IgD-negative memory B cell (primary cell): ENCODE results near the gene SPACA5B. TPM values are rescaled to one million over a fixed set of nuclear protein-coding genes. Genes with fewer than 3 reads are reported as not detected.
"Not testable (repeated sequence)": the region's sequence is repeated elsewhere in the genome, so short reads cannot be mapped to it uniquely, and the experiment has no call there.

Experiments used
- H3K27ac Mint-ChIP-seq, 3 donors: one replicate each; pipeline ENCODE4 v1.8.0; 2020 to 2022; ENCODE audit warnings: mild to moderate bottlenecking in 3 of 3, mixed read lengths in 3 of 3, moderate library complexity in 1 of 3
- H3K27me3 Mint-ChIP-seq: one replicate; pipeline ENCODE4 v1.8.0; 2021; ENCODE audit warnings: mixed read lengths
- H3K36me3 Mint-ChIP-seq: one replicate; pipeline ENCODE4 v1.8.0; 2020; ENCODE audit warnings: mild to moderate bottlenecking, mixed read lengths
- H3K4me1 Mint-ChIP-seq, 3 donors: one replicate each; pipeline ENCODE4 v1.8.0; 2020 to 2022; ENCODE audit warnings: mixed read lengths in 3 of 3, mild to moderate bottlenecking in 1 of 3
- H3K4me3 Mint-ChIP-seq, 4 donors: one replicate each; pipeline ENCODE4 v1.8.0; 2020 to 2022; ENCODE audit warnings: mild to moderate bottlenecking in 4 of 4, mixed read lengths in 4 of 4, moderate library complexity in 3 of 4
- H3K9me3 Mint-ChIP-seq, 3 donors: one replicate each; pipeline ENCODE4 v1.8.0; 2020 to 2021; ENCODE audit warnings: mixed read lengths in 3 of 3, mild to moderate bottlenecking in 1 of 3
- polyA plus RNA-seq: library from polyadenylated mRNA; unstranded; fragments of 300-500 nt; fragmentation: Illumina TruSeq; gene quantifications from one replicate; pipeline ENCODE4 v1.2.3, GENCODE V29; 2021

SPACA5B gene
- polyA plus RNA-seq, 1 donor from 2014 or later = not detected

- no peak overlapping the region for H3K4me3 Mint-ChIP-seq
- no peaks in the 10 kb centered on the region for H3K36me3 Mint-ChIP-seq
- peaks cover 0 to 1% (median 0%) of the 10 kb centered on the region in 3 donors for H3K9me3 Mint-ChIP-seq
- H3K27ac Mint-ChIP-seq = no peak overlapping the region
- H3K4me1 Mint-ChIP-seq = no peaks in the 10 kb centered on the region
- H3K27me3 Mint-ChIP-seq = no peaks in the 10 kb centered on the region
These were observed 25.6 kb downstream of the SPACA5B start for GRCh38 chrX:48156014-48156413.

GRCh38 chrX:48165241-48165640, 34.8 kb downstream of the SPACA5B start:
- Mint-ChIP-seq H3K36me3 (no peaks in the 10 kb centered on the region), H3K9me3 (no peaks in the 10 kb centered on the region), H3K27me3 (peaks cover 1% of the 10 kb centered on the region), H3K4me3 (no peak overlapping the region), H3K4me1 (no peaks in the 10 kb centered on the region), H3K27ac (no peak overlapping the region)

- not testable (repeated sequence) for H3K36me3 Mint-ChIP-seq, H3K27ac Mint-ChIP-seq, H3K4me3 Mint-ChIP-seq, H3K4me1 Mint-ChIP-seq, H3K27me3 Mint-ChIP-seq, H3K9me3 Mint-ChIP-seq
These were observed 35.9 kb downstream of the SPACA5B start for GRCh38 chrX:48166322-48166721.

- H3K4me3 Mint-ChIP-seq = no peak overlapping the region
These were observed 49.3 kb downstream of the SPACA5B start for GRCh38 chrX:48179691-48180090.

GRCh38 chrX:48180811-48181210, 50.4 kb downstream of the SPACA5B start:
- no peak overlapping the region for H3K27ac Mint-ChIP-seq
- peaks cover 6% of the 10 kb centered on the region for H3K27me3 Mint-ChIP-seq
- peaks cover 0 to 1% (median 0%) of the 10 kb centered on the region in 3 donors for H3K9me3 Mint-ChIP-seq
- H3K4me3 Mint-ChIP-seq = no peak overlapping the region
- H3K4me1 Mint-ChIP-seq = no peaks in the 10 kb centered on the region
- no peaks in the 10 kb centered on the region for H3K36me3 Mint-ChIP-seq

More at GRCh38 chrX:48179691-48180090, 49.3 kb downstream of the SPACA5B start:
- Mint-ChIP-seq H3K27ac (no peak overlapping the region), H3K4me1 (no peaks in the 10 kb centered on the region), H3K27me3 (peaks cover 7% of the 10 kb centered on the region), H3K9me3 (peaks cover 0 to 1% (median 0%) of the 10 kb centered on the region in 3 donors), H3K36me3 (no peaks in the 10 kb centered on the region)

- not testable (repeated sequence) for H3K4me3 Mint-ChIP-seq, H3K27ac Mint-ChIP-seq, H3K4me1 Mint-ChIP-seq, H3K9me3 Mint-ChIP-seq, H3K36me3 Mint-ChIP-seq, H3K27me3 Mint-ChIP-seq
These were observed 51.5 kb downstream of the SPACA5B start for GRCh38 chrX:48181882-48182281.

Other genes starting within 250 kb of the SPACA5B start
- gene ZNF182, start 126.6 kb upstream of the SPACA5B start, polyA plus RNA-seq = 6.2 TPM
- gene SPACA5, start 123.6 kb upstream of the SPACA5B start, polyA plus RNA-seq = not detected
- gene ZNF630, start 59.0 kb upstream of the SPACA5B start, polyA plus RNA-seq = 4.1 TPM
- gene SSX5, start 66.2 kb downstream of the SPACA5B start, polyA plus RNA-seq = not detected
- not detected for gene SSX1, start 124.8 kb downstream of the SPACA5B start, polyA plus RNA-seq
- not detected for gene SSX3, start 226.1 kb downstream of the SPACA5B start, polyA plus RNA-seq